Measurements from ENCODE around the gene BRICD5. TPM values are rescaled to one million over a fixed set of nuclear protein-coding genes. Genes with fewer than 3 reads are reported as not detected.
A peak's percentile ranks its signal among the peaks of the same experiment; 100 is the strongest.

The BRICD5 gene
- total RNA-seq, 3 donors from 2014 or later (not counting 1 experiment from before 2014, with no cell fraction given): 3.2 to 5.2 (median 3.6) TPM

- ATAC-seq (no peak), DNase-seq (no peak)
- no peaks in the 10 kb centered on the region for H3K9me3 ChIP-seq (ENCODE audit: control insufficient read depth, insufficient read depth, low read length)
- Mint-ChIP-seq H3K9me3 (no peaks in the 10 kb centered on the region), H3K4me1 (peaks cover 0 to 24% of the 10 kb centered on the region in 2 donors), H3K27me3 (ENCODE audit: low read depth in 2 of 2) (no peaks in the 10 kb centered on the region), H3K4me3 (no peak overlapping the region), H3K27ac (no peak overlapping the region), H3K36me3 (no peaks in the 10 kb centered on the region)
- H3K27ac ChIP-seq (ENCODE audit: low read length): no peak overlapping the region
- WGBS (ENCODE audit: insufficient coverage): 97% methylated on average over 6 of the region's 6 CpGs
- peaks cover 22% of the 10 kb centered on the region for H3K4me1 ChIP-seq (ENCODE audit: control insufficient read depth, insufficient read depth, low read length)
- TF ChIP-seq CTCF (IDR thresholded peaks at IDR 0.05): no peak
- H3K4me3 ChIP-seq (ENCODE audit: low read length): no peak overlapping the region
- no peaks in the 10 kb centered on the region for H3K27me3 ChIP-seq (ENCODE audit: control insufficient read depth, insufficient read depth, low read length)
- H3K36me3 ChIP-seq (ENCODE audit: control insufficient read depth, insufficient read depth, low read length): peaks cover 36% of the 10 kb centered on the region
- intact Hi-C loops (cut with micrococcal nuclease): no loop called here
Measured at GRCh38 chr16:2226918-2227317, 16.3 kb upstream of the BRICD5 start.

GRCh38 chr16:2226245-2226793 lies 15.7 kb upstream of the BRICD5 start:
- H3K27ac ChIP-seq (ENCODE audit: low read length): no peak overlapping the region
- no peak for TF ChIP-seq CTCF (IDR thresholded peaks at IDR 0.05)
- no peaks in the 10 kb centered on the region for H3K9me3 Mint-ChIP-seq
- no peaks in the 10 kb centered on the region for H3K27me3 ChIP-seq (ENCODE audit: control insufficient read depth, insufficient read depth, low read length)
- DNase-seq (no peak), ATAC-seq (no peak)
- H3K36me3 ChIP-seq (ENCODE audit: control insufficient read depth, insufficient read depth, low read length): peaks cover 31% of the 10 kb centered on the region
- H3K36me3 Mint-ChIP-seq: no peaks in the 10 kb centered on the region
- H3K9me3 ChIP-seq (ENCODE audit: control insufficient read depth, insufficient read depth, low read length): no peaks in the 10 kb centered on the region
- no peaks in the 10 kb centered on the region for H3K27me3 Mint-ChIP-seq (ENCODE audit: low read depth in 2 of 2)
- no peak overlapping the region for H3K27ac Mint-ChIP-seq
- 77% methylated on average over 9 of the region's 9 CpGs for WGBS (ENCODE audit: insufficient coverage)
- peaks cover 0 to 24% of the 10 kb centered on the region in 2 donors for H3K4me1 Mint-ChIP-seq
- intact Hi-C loops (cut with micrococcal nuclease): no loop called here
- peak overlapping the region; percentile 35 for H3K4me3 Mint-ChIP-seq
- peaks cover 22% of the 10 kb centered on the region for H3K4me1 ChIP-seq (ENCODE audit: control insufficient read depth, insufficient read depth, low read length)
- no peak overlapping the region for H3K4me3 ChIP-seq (ENCODE audit: low read length)

- Histone ChIP-seq H3K27me3 (ENCODE audit: control insufficient read depth, insufficient read depth, low read length) (no peaks in the 10 kb centered on the region), H3K9me3 (ENCODE audit: control insufficient read depth, insufficient read depth, low read length) (no peaks in the 10 kb centered on the region)
- no peaks in the 10 kb centered on the region for H3K9me3 Mint-ChIP-seq
Measured at GRCh38 chr16:2223942-2224486, 13.4 kb upstream of the BRICD5 start.

More at GRCh38 chr16:2223942-2224486, 13.4 kb upstream of the BRICD5 start:
- no peaks in the 10 kb centered on the region for H3K36me3 Mint-ChIP-seq
- TF ChIP-seq CTCF (IDR thresholded peaks at IDR 0.05): no peak
- intact Hi-C loops (cut with micrococcal nuclease): loop anchor here (1.0 to 5.0 kb wide), 2 partner anchors 27 to 43 kb away; partner anchors contain the start of genes ECI1 and RNPS1
- Histone ChIP-seq H3K36me3 (ENCODE audit: control insufficient read depth, insufficient read depth, low read length) (peaks cover 14% of the 10 kb centered on the region), H3K27ac (ENCODE audit: low read length) (peak overlapping the region; percentile 82), H3K4me3 (ENCODE audit: low read length) (peak overlapping the region; percentile 97), H3K4me1 (ENCODE audit: control insufficient read depth, insufficient read depth, low read length) (peaks cover 22% of the 10 kb centered on the region)
- peaks cover 0 to 24% of the 10 kb centered on the region in 2 donors for H3K4me1 Mint-ChIP-seq
- H3K27ac Mint-ChIP-seq: peak overlapping the region; percentile 63 to 88
- WGBS (ENCODE audit: insufficient coverage): 4% methylated on average over 22 of the region's 22 CpGs
- H3K27me3 Mint-ChIP-seq (ENCODE audit: low read depth in 2 of 2): no peaks in the 10 kb centered on the region
- H3K4me3 Mint-ChIP-seq: peak overlapping the region; percentile 87
- ATAC-seq (peak; percentile 6 to 9 (median 7)), DNase-seq (peak in 1 of 2 donors; percentile 45)
